GM23338 (cell line): ENCODE measurements around the gene ZBTB49. TPM values are rescaled to one million over a fixed set of nuclear protein-coding genes. Genes with fewer than 3 reads are reported as not detected.
A peak's percentile ranks its signal among the peaks of the same experiment; 100 is the strongest.

Experiments used
- ATAC-seq: fragments of 200-7000 bp; cut with Tn5 transposase; 3 replicates; pipeline ENCODE4 v1.9.1; 2020
- DNase-seq: peaks from one replicate; pipeline ENCODE4 v3.0.0-alpha.2; 2015; ENCODE audit warnings: low spot score
- H2AFZ ChIP-seq: fragments of 200-600 bp; sonication (generic); 2 replicates; pipeline ENCODE4 v1.8.0; 2016; ENCODE audit warnings: antibody characterized with exemption, mild to moderate bottlenecking, moderate library complexity
- H3F3A ChIP-seq: fragments of 200-600 bp; sonication (generic); replicated peaks from 2 replicates; pipeline ENCODE4 v1.8.0; 2017; ENCODE audit warnings: antibody characterized with exemption, mixed run types, low read depth
- H3K27ac ChIP-seq: fragments of 200-600 bp; sonication (generic); 2 replicates; pipeline ENCODE4 v1.6.1; 2016; ENCODE audit warnings: low read depth
- H3K27me3 ChIP-seq: fragments of 200-600 bp; sonication (generic); 2 replicates; pipeline ENCODE4 v1.8.0; 2016; ENCODE audit warnings: mild to moderate bottlenecking, mixed run types, moderate library complexity; ENCODE audit not compliant: insufficient read depth
- H3K36me3 ChIP-seq: fragments of 200-600 bp; sonication (generic); 2 replicates; pipeline ENCODE4 v1.8.0; 2016; ENCODE audit warnings: mild to moderate bottlenecking; ENCODE audit not compliant: insufficient read depth
- H3K4me1 ChIP-seq: fragments of 200-600 bp; sonication (generic); 2 replicates; pipeline ENCODE4 v1.8.0; 2016; ENCODE audit warnings: mild to moderate bottlenecking, moderate library complexity; ENCODE audit not compliant: insufficient read depth
- H3K4me2 ChIP-seq: fragments of 200-600 bp; sonication (generic); 2 replicates; pipeline ENCODE4 v1.7.1; 2017; ENCODE audit warnings: mixed run types
- H3K4me3 ChIP-seq: fragments of 200-600 bp; sonication (generic); 2 replicates; pipeline ENCODE4 v1.6.1; 2016; ENCODE audit warnings: mixed run types
- H3K79me2 ChIP-seq: fragments of 200-600 bp; sonication (generic); replicated peaks from 2 replicates; pipeline ENCODE4 v1.8.0; 2017; ENCODE audit warnings: mild to moderate bottlenecking; ENCODE audit not compliant: insufficient read depth
- H3K9me2 ChIP-seq: fragments of 200-600 bp; sonication (generic); 2 replicates; pipeline ENCODE4 v1.8.0; 2017; ENCODE audit not compliant: insufficient read depth
- H4K20me1 ChIP-seq: fragments of 200-600 bp; sonication (generic); replicated peaks from 2 replicates; pipeline ENCODE4 v1.8.0; 2017; ENCODE audit warnings: mild to moderate bottlenecking; ENCODE audit not compliant: insufficient read depth
- H3K27ac Mint-ChIP-seq: 2 replicates; pipeline ENCODE4 v1.8.0; 2020; ENCODE audit warnings: inconsistent platforms, mild to moderate bottlenecking, moderate library complexity, mixed read lengths
- H3K27me3 Mint-ChIP-seq: 3 replicates; pipeline ENCODE4 v1.8.0; 2022; ENCODE audit warnings: low read depth, mild to moderate bottlenecking, moderate library complexity, mixed read lengths, inconsistent platforms; ENCODE audit not compliant: insufficient read depth, poor library complexity
- H3K36me3 Mint-ChIP-seq: 3 replicates; pipeline ENCODE4 v1.8.0; 2021; ENCODE audit warnings: low read depth, mild to moderate bottlenecking, inconsistent platforms, moderate library complexity, mixed read lengths
- H3K4me1 Mint-ChIP-seq: 3 replicates; pipeline ENCODE4 v1.8.0; 2020; ENCODE audit warnings: mild to moderate bottlenecking, inconsistent platforms, mixed read lengths
- H3K4me3 Mint-ChIP-seq: 3 replicates; pipeline ENCODE4 v1.8.0; 2021; ENCODE audit warnings: moderate library complexity, mild to moderate bottlenecking, inconsistent platforms, mixed read lengths
- H3K9me3 Mint-ChIP-seq: 3 replicates; pipeline ENCODE4 v1.8.0; 2020; ENCODE audit warnings: moderate library complexity, mild to moderate bottlenecking, inconsistent platforms, mixed read lengths
- CREB1 ChIP-seq: fragments of 250-450 bp; sonication (Bioruptor Pico); IDR thresholded peaks from 2 replicates; pipeline ENCODE4 v1.5.0; 2020; ENCODE audit warnings: low read depth, mild to moderate bottlenecking, moderate library complexity
- EZH2 ChIP-seq: fragments of 200-600 bp; sonication (generic); IDR thresholded peaks from one replicate; pipeline ENCODE4 v1.8.0; 2017; ENCODE audit warnings: antibody characterized with exemption, mild to moderate bottlenecking, low read depth; ENCODE audit not compliant: unreplicated experiment
- EZH2phosphoT487 ChIP-seq: fragments of 200-600 bp; sonication (generic); IDR thresholded peaks from one replicate; pipeline ENCODE4 v1.8.1; 2018; ENCODE audit warnings: antibody characterized with exemption; ENCODE audit not compliant: unreplicated experiment
- NANOG ChIP-seq: IDR thresholded peaks from 2 replicates; pipeline ENCODE4 v1.6.1; 2016; ENCODE audit warnings: antibody characterized with exemption, borderline replicate concordance
- STAT1 ChIP-seq: IDR thresholded peaks from one replicate; pipeline ENCODE4 v1.6.1; 2016; ENCODE audit warnings: antibody characterized with exemption; ENCODE audit not compliant: unreplicated experiment
- ZNF114 ChIP-seq: fragments of 250-450 bp; sonication (Bioruptor Pico); IDR thresholded peaks from 2 replicates; pipeline ENCODE4 v1.5.0; 2020; ENCODE audit warnings: mild to moderate bottlenecking, moderate library complexity
- ZNF331 ChIP-seq: fragments of 250-450 bp; sonication (Bioruptor Pico); IDR thresholded peaks from 2 replicates; pipeline ENCODE4 v1.5.0; 2020; ENCODE audit warnings: low read depth, mild to moderate bottlenecking, moderate library complexity
- polyA plus RNA-seq: library from polyadenylated mRNA; unstranded; fragments of >200 nt; fragmentation: Nextera tagmentation; extraction: Ambion mirVana; gene quantifications from 2 replicates; pipeline ENCODE4 v1.2.1, GENCODE V29; 2016
- total RNA-seq: library from RNA; depleted of rRNA; stranded (reverse); fragments of >200 nt; shearing (Covaris generic); gene quantifications from 2 replicates; pipeline ENCODE4 v1.2.3, GENCODE V29; 2014
- TF ChIP-seq, protein P1 (sequence below): IDR thresholded peaks from one replicate; pipeline ENCODE4 v1.6.1; 2018; ENCODE audit warnings: antibody characterized with exemption; ENCODE audit not compliant: unreplicated experiment
- TF ChIP-seq, protein P2 (sequence below): IDR thresholded peaks from 2 replicates; pipeline ENCODE4 v1.6.1; 2016; ENCODE audit warnings: antibody characterized with exemption

The ZBTB49 gene
- total and polyA plus RNA-seq, 2 experiments from 2014 or later = 4.1 to 6.0 TPM

DNA sequence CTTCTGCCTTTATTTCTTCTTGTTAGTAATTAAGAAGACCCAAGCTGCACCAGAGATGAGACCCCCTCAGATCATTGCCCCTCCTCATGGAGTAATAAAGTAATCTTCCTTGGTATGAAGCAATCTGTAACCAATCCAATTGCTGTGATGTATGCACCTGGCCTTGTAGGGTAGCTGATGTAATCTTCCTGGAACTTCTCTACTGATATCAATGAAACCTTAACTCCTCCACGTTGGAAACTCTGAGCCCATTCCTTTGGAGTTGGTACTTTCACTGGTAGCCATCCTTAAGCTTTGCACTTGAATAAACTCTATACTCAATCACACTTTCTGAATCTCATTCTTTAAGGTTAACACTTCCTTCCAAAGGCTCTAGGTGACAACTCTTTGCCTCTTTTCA, 65.3 kb downstream of the ZBTB49 start:
- Histone ChIP-seq H4K20me1 (no peaks in the 10 kb centered on the region), H3K4me3 (no peak overlapping the region), H3K79me2 (no peaks in the 10 kb centered on the region), H3K36me3 (no peaks in the 10 kb centered on the region), H3K4me1 (no peaks in the 10 kb centered on the region; the same call in 1 of the 2 replicates), H2AFZ (no peak overlapping the region), H3F3A (no peaks in the 10 kb centered on the region), H3K27me3 (no peaks in the 10 kb centered on the region), H3K9me2 (no peaks in the 10 kb centered on the region), H3K27ac (no peak overlapping the region), H3K4me2 (no peak overlapping the region)
- H3K36me3 Mint-ChIP-seq = no peaks in the 10 kb centered on the region
- H3K9me3 Mint-ChIP-seq = no peaks in the 10 kb centered on the region
- no peak for DNase-seq
- TF ChIP-seq STAT1 (no peak), ZNF331 (CRISPR knock-in tag) (no peak), EZH2phosphoT487 (no peak), CREB1 (CRISPR knock-in tag) (no peak), EZH2 (no peak), NANOG (no peak), ZNF114 (CRISPR knock-in tag) (no peak)
- TF ChIP-seq, protein P1, sequence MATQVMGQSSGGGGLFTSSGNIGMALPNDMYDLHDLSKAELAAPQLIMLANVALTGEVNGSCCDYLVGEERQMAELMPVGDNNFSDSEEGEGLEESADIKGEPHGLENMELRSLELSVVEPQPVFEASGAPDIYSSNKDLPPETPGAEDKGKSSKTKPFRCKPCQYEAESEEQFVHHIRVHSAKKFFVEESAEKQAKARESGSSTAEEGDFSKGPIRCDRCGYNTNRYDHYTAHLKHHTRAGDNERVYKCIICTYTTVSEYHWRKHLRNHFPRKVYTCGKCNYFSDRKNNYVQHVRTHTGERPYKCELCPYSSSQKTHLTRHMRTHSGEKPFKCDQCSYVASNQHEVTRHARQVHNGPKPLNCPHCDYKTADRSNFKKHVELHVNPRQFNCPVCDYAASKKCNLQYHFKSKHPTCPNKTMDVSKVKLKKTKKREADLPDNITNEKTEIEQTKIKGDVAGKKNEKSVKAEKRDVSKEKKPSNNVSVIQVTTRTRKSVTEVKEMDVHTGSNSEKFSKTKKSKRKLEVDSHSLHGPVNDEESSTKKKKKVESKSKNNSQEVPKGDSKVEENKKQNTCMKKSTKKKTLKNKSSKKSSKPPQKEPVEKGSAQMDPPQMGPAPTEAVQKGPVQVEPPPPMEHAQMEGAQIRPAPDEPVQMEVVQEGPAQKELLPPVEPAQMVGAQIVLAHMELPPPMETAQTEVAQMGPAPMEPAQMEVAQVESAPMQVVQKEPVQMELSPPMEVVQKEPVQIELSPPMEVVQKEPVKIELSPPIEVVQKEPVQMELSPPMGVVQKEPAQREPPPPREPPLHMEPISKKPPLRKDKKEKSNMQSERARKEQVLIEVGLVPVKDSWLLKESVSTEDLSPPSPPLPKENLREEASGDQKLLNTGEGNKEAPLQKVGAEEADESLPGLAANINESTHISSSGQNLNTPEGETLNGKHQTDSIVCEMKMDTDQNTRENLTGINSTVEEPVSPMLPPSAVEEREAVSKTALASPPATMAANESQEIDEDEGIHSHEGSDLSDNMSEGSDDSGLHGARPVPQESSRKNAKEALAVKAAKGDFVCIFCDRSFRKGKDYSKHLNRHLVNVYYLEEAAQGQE = no peak
- H3K4me1 Mint-ChIP-seq = peaks cover 7% of the 10 kb centered on the region
- peaks cover 5% of the 10 kb centered on the region for H3K27me3 Mint-ChIP-seq
- H3K4me3 Mint-ChIP-seq = no peak overlapping the region
- no peak for ATAC-seq
- no peak overlapping the region for H3K27ac Mint-ChIP-seq

DNA sequence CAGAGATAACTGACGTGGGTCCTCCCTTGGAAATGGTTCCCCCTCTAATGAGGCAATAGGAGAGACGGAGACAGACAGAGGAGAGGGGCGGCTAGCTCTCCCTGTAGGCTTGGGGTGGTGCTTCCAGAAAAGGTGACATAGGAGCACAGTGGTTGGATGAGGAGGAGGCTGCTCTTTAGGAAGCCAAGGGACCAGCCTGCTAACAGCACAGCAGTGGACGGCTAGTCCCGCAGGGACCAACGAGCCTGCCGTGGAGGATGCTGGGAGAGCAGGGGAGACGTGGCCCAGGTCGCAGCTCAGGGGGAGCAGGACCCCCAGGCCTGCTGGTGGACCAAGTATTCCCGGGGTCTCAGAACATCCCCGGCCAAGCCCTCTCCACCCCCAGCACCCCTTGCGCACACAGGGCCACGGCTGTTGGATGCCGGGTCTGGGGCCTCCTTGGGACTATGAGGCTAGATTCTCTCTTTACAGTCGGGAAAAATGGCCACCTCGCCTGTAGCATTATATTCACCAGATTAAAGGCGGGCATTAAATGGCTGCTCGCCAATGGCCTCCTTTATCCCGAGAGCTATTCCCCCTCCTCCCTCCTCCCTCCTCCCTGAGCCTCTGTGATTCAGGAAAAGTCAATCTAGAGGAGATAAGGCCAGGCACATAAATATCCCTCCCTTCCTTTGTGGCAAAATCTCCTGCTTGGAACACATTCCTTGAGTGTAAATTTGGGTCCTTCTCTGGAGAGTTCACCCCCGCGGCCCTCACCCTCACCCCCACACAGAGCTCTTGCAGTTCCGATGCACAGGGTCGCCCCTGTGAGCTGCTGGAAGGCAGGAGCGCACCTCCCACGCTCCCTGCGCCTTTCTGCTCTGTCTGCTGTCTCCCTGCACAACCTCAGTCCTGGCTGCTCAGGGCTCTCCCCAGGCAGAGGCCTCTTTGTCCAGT, 66.3 kb downstream of the ZBTB49 start:
- Histone ChIP-seq H3K36me3 (no peaks in the 10 kb centered on the region), H3K4me2 (no peak overlapping the region), H3K79me2 (no peaks in the 10 kb centered on the region), H3K4me3 (no peak overlapping the region), H3K27me3 (no peaks in the 10 kb centered on the region), H3K27ac (no peak overlapping the region), H3F3A (no peaks in the 10 kb centered on the region), H3K9me2 (no peaks in the 10 kb centered on the region), H3K4me1 (no peaks in the 10 kb centered on the region; the same call in 1 of the 2 replicates), H2AFZ (0 out of 2 replicates have a peak overlapping the region, but pooled peaks have one; percentile 86), H4K20me1 (no peaks in the 10 kb centered on the region)
- H3K4me1 Mint-ChIP-seq = peaks cover 11% of the 10 kb centered on the region
- H3K36me3 Mint-ChIP-seq = no peaks in the 10 kb centered on the region
- peak; percentile 49; the same call in 1 of the 3 replicates for ATAC-seq
- DNase-seq = peak; percentile 16
- H3K4me3 Mint-ChIP-seq = no peak overlapping the region
- no peaks in the 10 kb centered on the region for H3K9me3 Mint-ChIP-seq
- H3K27ac Mint-ChIP-seq = no peak overlapping the region; the same call in 1 of the 2 replicates
- H3K27me3 Mint-ChIP-seq = peaks cover 9% of the 10 kb centered on the region
- TF ChIP-seq CREB1 (CRISPR knock-in tag) (no peak), ZNF331 (CRISPR knock-in tag) (no peak)
- TF ChIP-seq, protein P2, sequence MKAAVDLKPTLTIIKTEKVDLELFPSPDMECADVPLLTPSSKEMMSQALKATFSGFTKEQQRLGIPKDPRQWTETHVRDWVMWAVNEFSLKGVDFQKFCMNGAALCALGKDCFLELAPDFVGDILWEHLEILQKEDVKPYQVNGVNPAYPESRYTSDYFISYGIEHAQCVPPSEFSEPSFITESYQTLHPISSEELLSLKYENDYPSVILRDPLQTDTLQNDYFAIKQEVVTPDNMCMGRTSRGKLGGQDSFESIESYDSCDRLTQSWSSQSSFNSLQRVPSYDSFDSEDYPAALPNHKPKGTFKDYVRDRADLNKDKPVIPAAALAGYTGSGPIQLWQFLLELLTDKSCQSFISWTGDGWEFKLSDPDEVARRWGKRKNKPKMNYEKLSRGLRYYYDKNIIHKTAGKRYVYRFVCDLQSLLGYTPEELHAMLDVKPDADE = no peak
